GM12878 (cell line): ENCODE measurements around the gene HMGXB3. TPM values are rescaled to one million over a fixed set of nuclear protein-coding genes. Genes with fewer than 3 reads are reported as not detected.

Source experiments
- CBFB ChIP-seq: IDR thresholded peaks from 2 replicates; pipeline ENCODE4 v1.6.1; 2016; ENCODE audit warnings: antibody characterized with exemption, low read depth
- CTCF ChIP-seq, 3 experiments: IDR thresholded peaks in 2 of 3; conservative IDR thresholded peaks in 1 of 3; 2 replicates each; pipeline ENCODE4 v1.5.1; 2011; ENCODE audit warnings: low read depth in 3 of 3, low read length in 3 of 3, mild to moderate bottlenecking in 3 of 3, control low read depth in 2 of 3, moderate library complexity in 2 of 3, inconsistent platforms in 1 of 3, mixed read lengths in 1 of 3; ENCODE audit not compliant: control insufficient read depth in 2 of 3, insufficient read depth in 1 of 3; ENCODE audit errors: extremely low read depth in 1 of 3
- FOXK2 ChIP-seq: fragments of 450-650 bp; IDR thresholded peaks from 2 replicates; pipeline ENCODE4 v1.6.1; 2017; ENCODE audit warnings: mild to moderate bottlenecking, moderate library complexity
- NBN ChIP-seq: fragments of 450-650 bp; IDR thresholded peaks from 2 replicates; pipeline ENCODE4 v1.6.1; 2016
- ZBTB40 ChIP-seq: fragments of 450-650 bp; IDR thresholded peaks from 2 replicates; pipeline ENCODE4 v1.6.1; 2016; ENCODE audit warnings: mild to moderate bottlenecking, moderate library complexity, borderline replicate concordance
- ZNF274 ChIP-seq: IDR thresholded peaks from one replicate; pipeline ENCODE4 v1.8.0; 2011; ENCODE audit not compliant: insufficient read length, insufficient read depth
- ZSCAN29 ChIP-seq: fragments of 450-650 bp; IDR thresholded peaks from 2 replicates; pipeline ENCODE4 v1.6.1; 2017; ENCODE audit warnings: mild to moderate bottlenecking, moderate library complexity
- polyA plus RNA-seq, 11 experiments: library from polyadenylated mRNA; depleted of rRNA in 4 of 11; unstranded in 6 of 11; stranded (reverse) in 5 of 11; fragments of >200 nt; fragmentation: Nextera tagmentation in 4 of 11; fragmentation: Illumina TruSeq in 1 of 11; extraction: Ambion mirVana in 4 of 11; extraction: Trizol in 1 of 11; gene quantifications; 1 replicate in 1 of 11; 2 replicates in 10 of 11; pipeline versions ENCODE4 v1.2.1 to v1.2.3, GENCODE V29; 2011 to 2016; ENCODE audit warnings: inconsistent platforms in 2 of 11, missing spikeins in 2 of 11, low read depth in 1 of 11
- total RNA-seq, 4 experiments: library from RNA; depleted of rRNA in 3 of 4; stranded (reverse); fragments of >200 nt in 3 of 4; fragmentation: Illumina TruSeq in 1 of 4; extraction: Trizol in 1 of 4; gene quantifications; 2 replicates each; pipeline versions ENCODE4 v1.2.1 to v1.2.3, GENCODE V29; 2013 to 2021
- TF ChIP-seq, protein P1 (sequence below): IDR thresholded peaks from 2 replicates; pipeline ENCODE4 v1.6.1; 2012; ENCODE audit warnings: mild to moderate bottlenecking, low read depth, low read length

The HMGXB3 gene
- total and polyA plus RNA-seq, 10 of the 15 experiments (the other 5 are each of a cell fraction or from before 2014, with no cell fraction given), result 1.00 to 42.2 (median 28.1) TPM

DNA sequence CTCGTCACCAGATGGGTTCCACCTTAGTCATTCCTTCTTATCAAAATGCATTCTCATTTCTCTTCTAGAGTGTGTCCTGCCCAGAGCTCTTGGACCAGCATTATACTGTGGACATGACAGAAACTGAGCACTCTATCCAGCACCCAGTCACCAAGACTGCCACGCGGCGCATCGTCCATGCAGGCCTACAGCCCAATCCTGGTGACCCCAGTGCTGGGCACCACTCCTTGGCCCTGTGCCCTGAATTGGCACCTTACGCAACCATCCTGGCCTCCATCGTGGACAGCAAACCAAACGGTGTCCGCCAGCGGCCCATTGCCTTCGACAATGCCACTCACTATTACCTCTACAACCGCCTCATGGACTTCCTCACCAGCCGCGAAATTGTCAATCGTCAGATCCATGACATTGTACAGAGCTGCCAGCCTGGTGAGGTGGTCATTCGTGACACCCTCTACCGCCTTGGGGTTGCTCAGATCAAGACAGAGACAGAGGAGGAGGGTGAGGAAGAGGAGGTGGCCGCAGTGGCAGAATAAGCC, 51.2 kb downstream of the HMGXB3 start (continued):
- no peak for TF ChIP-seq CBFB
- TF ChIP-seq, protein P1, sequence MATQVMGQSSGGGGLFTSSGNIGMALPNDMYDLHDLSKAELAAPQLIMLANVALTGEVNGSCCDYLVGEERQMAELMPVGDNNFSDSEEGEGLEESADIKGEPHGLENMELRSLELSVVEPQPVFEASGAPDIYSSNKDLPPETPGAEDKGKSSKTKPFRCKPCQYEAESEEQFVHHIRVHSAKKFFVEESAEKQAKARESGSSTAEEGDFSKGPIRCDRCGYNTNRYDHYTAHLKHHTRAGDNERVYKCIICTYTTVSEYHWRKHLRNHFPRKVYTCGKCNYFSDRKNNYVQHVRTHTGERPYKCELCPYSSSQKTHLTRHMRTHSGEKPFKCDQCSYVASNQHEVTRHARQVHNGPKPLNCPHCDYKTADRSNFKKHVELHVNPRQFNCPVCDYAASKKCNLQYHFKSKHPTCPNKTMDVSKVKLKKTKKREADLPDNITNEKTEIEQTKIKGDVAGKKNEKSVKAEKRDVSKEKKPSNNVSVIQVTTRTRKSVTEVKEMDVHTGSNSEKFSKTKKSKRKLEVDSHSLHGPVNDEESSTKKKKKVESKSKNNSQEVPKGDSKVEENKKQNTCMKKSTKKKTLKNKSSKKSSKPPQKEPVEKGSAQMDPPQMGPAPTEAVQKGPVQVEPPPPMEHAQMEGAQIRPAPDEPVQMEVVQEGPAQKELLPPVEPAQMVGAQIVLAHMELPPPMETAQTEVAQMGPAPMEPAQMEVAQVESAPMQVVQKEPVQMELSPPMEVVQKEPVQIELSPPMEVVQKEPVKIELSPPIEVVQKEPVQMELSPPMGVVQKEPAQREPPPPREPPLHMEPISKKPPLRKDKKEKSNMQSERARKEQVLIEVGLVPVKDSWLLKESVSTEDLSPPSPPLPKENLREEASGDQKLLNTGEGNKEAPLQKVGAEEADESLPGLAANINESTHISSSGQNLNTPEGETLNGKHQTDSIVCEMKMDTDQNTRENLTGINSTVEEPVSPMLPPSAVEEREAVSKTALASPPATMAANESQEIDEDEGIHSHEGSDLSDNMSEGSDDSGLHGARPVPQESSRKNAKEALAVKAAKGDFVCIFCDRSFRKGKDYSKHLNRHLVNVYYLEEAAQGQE, result no peak
- TF ChIP-seq ZBTB40, result no peak
- TF ChIP-seq FOXK2, result no peak
- TF ChIP-seq ZSCAN29, result no peak
- no peak for TF ChIP-seq CTCF (IDR thresholded peaks at IDR 0.05 in 2 of 3, conservative IDR thresholded peaks at IDR 0.05 in 1 of 3; ENCODE audit: control insufficient read depth in 2 of 3, extremely low read depth in 1 of 3, insufficient read depth in 1 of 3, low read depth in 3 of 3, low read length in 3 of 3)
- TF ChIP-seq ZNF274, result no peak
- no peak for TF ChIP-seq NBN
